ENCODE results near the gene UST.
"Not testable (repeated sequence)": the region's sequence is repeated elsewhere in the genome, so short reads cannot be mapped to it uniquely, and the experiment has no call there.

UST gene

DNA sequence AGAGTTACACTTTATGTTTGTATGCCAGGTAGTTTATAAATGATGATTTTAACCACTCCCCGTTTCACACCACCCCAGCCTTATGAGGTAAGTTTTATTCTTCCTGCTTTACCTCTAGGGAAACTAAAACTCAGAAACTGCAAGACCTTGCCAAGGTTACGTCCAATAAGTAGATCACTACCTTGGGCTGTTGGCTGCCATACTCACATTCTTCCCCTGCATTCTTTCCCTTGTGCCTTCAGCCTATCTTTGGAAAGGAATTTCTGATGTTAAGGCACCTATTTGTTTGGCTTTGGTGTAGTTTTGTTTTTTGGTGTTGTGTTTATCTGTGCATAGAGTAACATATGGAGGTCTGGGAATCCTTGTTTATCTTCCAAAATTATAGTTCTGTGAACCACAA is 122.1 kb downstream of the UST start:
- ATAC-seq: no peak
- no peak for DNase-seq

DNA sequence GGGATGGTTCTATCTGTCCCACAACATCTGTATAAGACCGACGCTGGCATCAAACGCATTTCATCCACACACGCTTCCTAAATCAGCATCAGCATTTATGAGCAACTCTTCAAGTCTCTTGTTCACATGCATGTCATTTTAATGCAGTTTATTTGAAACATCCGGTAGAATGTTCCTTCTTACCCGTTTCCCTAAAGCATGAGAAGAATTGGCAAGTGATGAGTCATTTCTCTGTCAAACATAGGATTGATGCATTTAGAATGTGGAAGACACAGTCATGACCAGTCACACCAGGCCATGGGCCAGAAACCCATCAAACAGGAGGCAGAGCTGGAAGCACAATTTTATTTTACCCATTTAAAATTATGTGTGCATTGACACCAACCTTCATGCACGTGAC is 122.8 kb downstream of the UST start:
- DNase-seq: no peak
- no peak for ATAC-seq

GRCh38 chr6:148873154-148873553 is 126.3 kb downstream of the UST start:
- DNase-seq: no peak
- ATAC-seq: no peak

DNA sequence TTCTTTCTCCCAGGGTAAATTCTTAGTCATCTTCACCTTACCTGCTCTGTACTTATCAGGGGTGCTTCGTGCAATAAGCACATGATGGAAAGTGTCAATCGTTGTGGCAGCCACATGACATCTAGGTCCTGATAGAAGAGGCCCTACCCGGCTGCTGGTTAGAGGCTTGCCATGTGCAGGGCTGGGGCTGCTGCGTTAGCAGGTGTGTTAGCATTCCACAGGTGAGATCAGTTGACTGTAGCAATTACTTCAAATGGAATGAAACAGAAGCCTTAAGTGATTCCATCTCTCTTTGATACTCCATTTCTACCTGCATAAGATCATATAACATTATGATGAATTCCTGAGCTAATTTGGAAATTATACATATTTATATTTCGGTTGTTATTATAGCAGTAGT is 127.0 kb downstream of the UST start:
- DNase-seq (no peak), ATAC-seq (no peak)

DNA sequence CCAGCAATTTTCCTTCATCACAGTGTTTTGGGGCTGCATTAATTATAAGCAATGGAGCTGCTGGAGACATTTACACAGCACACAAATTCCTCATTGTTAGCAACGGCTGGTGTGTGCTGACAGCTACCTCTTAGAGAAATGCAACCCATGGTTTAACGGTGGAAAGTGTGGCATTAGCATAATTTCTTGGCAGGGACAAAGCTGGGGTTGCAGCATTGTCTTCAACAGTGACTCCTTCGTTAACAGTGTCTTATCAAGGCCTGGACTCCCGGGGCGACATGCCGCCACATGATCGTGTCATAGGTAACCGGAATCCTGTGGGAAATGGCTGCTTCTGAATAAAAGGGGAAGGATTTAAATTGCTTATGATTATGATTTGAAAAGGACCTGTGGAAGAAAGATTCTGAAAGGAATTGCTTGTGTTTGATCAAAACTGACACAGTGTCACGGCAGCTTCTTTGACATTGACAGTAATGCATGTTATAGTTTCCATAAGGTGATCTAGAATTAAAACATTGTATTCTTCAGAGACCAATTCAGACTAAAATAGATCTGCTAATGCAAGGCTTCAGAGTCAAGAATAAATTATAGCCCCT is 128.0 kb downstream of the UST start:
- DNase-seq (no peak), ATAC-seq (no peak)

GRCh38 chr6:148878683-148879082 is 131.9 kb downstream of the UST start:
- ATAC-seq: no peak
- DNase-seq: no peak

DNA sequence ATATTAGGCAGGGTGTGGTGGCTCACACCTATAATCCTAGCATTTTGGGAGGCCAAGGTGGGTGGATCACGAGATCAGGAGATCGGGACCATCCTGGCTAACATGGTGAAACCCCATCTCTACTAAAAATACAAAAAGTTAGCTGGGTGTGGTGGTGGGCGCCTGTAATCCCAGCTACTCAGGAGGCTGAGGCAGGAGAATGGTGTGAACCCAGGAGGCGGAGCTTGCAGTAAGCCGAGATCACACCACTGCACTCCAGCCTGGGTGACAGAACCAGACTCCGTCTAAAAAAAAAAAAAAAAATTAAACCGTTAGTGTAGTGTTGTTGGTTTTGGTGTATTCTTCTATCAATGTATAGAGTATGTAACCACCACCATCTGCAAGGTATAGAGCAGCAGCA is 133.9 kb downstream of the UST start:
- DNase-seq, ATAC-seq: not testable (repeated sequence)

GRCh38 chr6:148881593-148882311 is 134.9 kb downstream of the UST start:
- ATAC-seq (no peak), DNase-seq (no peak)

- DNase-seq: no peak
- no peak for ATAC-seq
These were observed 136.4 kb downstream of the UST start for GRCh38 chr6:148883270-148883669.

DNA sequence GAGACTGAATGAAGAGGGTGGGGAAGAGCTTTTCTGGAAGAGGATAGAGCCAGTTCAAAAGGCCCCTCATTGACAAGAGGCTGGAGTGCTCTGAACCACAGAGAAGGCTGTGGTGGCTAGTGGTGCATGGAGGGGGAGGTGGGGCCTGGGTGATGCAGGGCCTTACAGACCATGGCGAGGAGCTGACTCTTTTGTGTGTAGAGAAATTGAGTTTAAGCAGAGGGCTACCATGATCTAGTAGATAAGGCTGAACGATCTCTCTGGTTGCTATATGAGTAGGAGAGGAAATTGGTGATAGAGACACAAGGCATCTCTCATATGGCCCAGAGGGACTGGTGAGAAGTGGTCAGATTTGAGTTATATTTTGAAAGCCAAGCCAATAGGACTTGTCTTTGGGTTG is 137.6 kb downstream of the UST start:
- ATAC-seq: no peak
- no peak for DNase-seq

DNA sequence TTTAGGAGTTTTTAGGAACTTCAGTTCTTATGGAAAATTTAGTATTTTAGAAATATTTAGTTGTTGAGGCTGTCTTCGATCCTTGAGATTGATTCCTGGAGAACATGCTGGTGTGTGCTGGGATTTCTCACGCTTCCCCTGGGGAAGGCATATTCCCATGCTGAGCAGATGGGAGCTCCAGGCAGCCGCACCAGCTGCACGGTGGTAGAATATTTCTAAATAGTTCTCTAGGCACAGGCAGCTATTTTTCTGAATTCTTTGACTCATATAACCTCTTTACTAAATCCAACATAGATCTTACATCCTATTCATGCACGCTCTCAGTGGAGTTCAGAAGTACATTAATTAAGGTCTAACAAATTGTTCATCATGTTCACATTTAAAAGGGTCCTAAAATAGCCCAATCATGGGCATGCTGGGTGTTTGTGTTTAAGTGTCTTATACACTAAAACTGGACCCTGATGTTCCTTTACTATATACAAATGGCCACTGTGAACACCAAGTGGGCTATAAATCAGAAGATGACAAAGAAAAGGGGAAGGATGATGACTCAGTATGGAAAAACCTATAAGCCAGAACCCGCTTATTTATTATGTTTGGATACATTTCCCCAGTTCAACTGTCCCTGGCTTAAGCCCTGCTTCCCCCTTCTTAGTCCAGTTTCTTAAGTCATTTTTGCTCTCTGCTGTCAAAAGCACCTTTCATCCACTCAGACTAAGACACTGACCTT is 138.5 kb downstream of the UST start:
- no peak for DNase-seq
- no peak for ATAC-seq

DNA sequence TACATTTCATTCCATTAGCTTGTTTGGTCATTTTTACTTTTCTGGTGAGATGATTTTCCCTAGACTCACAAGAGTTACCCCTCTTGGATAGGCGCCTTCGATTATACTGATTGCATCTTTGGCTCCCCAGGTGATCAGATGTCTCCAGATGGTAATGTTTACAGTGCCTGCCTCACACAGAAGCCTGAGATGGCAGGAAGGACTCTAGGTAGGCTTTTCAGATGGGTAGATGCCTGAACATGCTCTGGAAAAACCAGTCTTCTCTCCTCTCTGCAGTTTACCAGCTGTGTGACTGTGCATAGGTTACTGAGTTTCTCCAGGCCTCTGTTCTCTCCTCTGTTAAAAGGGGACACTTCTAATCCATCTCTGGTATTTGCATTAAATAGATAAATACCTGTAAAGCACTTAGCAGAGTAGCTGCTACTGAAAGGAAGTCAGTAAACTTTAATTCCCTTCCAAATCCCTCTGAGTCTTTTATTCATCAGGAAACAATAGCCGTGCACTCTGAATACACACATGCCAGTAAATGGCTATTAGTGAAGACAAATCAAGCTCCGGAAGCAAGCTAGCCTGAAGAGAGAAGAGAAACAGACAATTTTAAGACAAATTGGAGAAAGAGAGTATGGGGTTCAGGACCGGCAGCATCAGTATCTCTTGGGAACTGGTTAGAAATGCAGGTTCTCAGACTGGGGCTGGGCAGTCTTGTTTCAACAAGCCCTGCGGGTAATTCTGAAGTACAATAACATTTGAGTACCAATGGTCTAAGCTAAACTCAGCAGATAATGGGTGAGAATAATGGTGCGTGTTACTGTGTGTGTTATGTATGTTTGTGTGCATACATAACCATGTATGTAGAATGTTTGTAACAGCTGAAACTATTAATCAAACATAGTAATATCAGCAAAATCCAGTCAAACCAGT is 139.4 kb downstream of the UST start:
- ATAC-seq (no peak), DNase-seq (no peak)

DNA sequence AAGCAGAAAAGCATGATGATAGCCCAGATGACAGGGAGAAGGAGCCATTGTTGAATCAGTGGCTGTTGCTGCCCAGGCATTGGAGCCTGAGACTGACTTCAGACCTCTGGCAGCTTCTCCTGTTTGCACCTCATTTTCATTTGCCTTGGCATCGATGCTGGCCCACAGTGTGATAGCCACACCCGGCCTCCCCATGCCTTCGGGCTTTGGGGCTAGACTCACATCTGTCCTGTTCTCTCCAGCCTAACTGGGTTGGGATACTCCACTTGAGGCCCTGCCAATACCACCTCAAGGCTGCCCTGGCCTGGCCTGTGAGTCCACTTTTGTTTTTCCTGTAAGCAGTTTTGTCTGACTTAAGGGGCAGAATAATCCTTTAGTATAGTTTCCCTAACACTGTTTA is 140.4 kb downstream of the UST start:
- DNase-seq (no peak), ATAC-seq (no peak)

GRCh38 chr6:148888856-148889255 is 142.0 kb downstream of the UST start:
- DNase-seq (no peak), ATAC-seq (no peak)

GRCh38 chr6:148890096-148890495 is 143.3 kb downstream of the UST start:
- DNase-seq (no peak), ATAC-seq (no peak)

GRCh38 chr6:148890652-148891404 is 144.0 kb downstream of the UST start:
- no peak for ATAC-seq
- no peak for DNase-seq

GRCh38 chr6:148891405-148891783 is 144.6 kb downstream of the UST start:
- no peak for DNase-seq
- ATAC-seq: no peak

DNA sequence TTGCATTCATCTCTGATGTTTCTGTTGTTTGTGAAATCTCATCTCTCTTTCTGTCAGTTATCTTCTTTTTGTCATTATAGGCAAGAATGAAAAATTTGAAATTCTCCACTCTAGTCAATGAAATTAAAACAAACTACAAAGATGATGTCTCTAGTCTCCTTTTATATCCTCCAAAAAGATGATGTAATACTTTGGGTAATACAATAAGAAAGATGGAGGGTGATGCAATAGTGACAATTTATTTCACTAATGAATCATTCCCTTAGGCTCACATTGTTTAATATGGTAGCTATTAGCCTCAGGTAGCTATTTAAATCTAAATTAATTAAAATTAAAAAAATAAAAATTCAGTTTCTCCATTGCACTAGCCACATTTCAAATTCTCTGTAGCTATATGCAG is 145.4 kb downstream of the UST start:
- no peak for ATAC-seq

DNA sequence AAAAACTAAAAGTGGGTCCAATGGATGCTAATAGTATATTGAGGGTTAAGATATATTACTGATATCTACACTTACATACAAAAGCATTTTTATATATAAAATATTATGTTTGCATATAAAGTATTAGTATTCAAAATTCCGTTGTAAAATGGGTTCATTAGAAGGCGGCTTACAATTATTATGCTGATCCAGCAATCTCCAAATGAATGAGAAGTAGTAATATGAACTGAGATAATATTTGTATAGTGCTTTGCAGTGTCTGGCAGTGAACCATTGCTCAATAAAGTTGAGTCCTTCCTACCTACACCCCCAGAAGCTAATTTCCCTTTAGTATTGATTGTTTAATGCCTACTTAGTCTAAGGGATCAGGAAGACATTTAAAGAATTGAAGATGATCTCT is 146.2 kb downstream of the UST start:
- DNase-seq (no peak), ATAC-seq (no peak)

More for the DNA sequence above, 145.4 kb downstream of the UST start:
- no peak for DNase-seq

DNA sequence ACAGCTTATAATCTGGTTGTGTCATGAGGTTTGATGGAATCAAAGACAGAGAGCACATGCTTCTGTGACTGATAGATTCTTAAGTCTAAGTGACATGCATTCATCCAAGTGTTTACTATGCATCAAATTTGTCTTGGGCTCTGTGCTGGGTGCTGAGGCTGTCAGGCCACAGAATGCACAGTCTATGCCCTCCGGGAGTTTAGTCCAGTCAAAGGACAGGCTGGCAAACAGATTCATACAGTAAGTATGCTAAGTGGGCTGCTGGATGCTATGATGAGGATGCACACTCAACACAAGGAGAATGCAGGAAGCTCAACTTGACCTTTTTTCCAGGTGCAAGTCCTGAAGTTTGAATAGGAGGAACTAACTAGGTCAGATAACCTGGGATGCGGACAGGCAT is 146.7 kb downstream of the UST start:
- DNase-seq (no peak), ATAC-seq (no peak)

DNA sequence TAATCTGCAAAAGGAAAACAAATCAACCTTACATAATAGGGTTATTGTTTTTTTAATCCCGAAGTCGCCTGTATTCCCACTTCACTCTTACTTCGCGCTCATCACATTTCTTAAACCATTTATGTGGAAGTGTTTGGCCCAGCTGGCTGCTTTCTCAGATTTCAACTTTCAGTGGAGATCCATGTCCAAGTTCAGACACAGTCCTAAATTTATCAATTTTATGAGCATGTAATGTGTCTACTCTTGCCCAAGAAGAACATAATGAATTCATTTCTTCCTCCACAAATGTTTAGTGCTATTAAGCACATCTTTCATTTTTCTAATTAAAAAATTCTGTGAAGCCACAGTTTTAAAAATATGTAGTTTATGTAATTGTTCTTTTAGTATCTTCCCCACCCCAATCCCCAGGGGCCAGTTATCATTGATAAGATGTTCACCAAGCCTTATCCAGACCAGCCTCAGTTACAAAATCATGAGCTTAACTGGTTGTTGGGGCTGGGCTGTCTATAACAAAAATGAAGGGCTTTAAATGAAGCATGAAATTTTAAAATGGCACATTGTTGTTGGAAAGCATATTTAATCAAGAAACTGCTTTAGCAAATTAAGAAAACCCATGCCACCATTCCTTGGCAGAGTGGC is 151.7 kb downstream of the UST start:
- no peak for DNase-seq

More for the DNA sequence above, 151.7 kb downstream of the UST start:
- no peak for ATAC-seq

All from stimulated activated naive CD8-positive, alpha-beta T cell treated with anti-CD3 and anti-CD28 coated beads, Interleukin-15, Interleukin-2, amounts not matched to agents 100 U/mL and 50 U/mL, for 24 hours (primary cell).